GM21737 (cell line): Measurements from ENCODE around the gene IRF5.
"Not testable (repeated sequence)": the region's sequence is repeated elsewhere in the genome, so short reads cannot be mapped to it uniquely, and the experiment has no call there.

Source experiments
- ATAC-seq: cut with Tn5 transposase; IDR thresholded peaks from one replicate; pipeline ENCODE4 v1.9.1; 2021; ENCODE audit warnings: mild to moderate bottlenecking, moderate library complexity; ENCODE audit not compliant: unreplicated experiment

The IRF5 gene

DNA sequence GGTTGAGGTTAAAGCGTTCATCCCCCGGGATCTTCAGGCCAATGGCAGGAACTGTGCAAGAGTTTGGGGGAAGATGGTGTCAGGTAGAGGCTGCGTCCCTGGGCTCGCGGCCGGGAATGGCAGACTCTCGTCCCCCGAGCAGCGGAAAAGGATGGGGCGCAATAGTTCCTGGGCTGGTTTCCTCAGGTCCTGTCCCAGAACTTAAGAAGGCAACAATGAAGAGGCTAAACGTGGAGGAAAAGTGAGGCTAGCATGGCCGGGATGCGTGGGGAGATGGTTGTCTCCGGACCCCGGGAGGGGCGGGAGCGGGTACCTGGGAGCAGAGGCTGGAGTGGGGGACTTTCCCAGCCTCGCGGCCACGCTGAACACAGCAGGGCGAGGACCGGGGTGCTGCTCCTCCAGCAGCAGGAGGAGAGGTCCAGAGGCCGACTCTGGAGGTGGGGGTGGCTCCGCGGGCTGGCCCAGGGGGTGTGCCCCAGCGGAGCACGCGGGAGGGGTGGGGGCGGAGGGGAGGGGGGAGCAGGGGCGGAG lies 882 bp downstream of the IRF5 start:
- peak; percentile 5 for ATAC-seq

DNA sequence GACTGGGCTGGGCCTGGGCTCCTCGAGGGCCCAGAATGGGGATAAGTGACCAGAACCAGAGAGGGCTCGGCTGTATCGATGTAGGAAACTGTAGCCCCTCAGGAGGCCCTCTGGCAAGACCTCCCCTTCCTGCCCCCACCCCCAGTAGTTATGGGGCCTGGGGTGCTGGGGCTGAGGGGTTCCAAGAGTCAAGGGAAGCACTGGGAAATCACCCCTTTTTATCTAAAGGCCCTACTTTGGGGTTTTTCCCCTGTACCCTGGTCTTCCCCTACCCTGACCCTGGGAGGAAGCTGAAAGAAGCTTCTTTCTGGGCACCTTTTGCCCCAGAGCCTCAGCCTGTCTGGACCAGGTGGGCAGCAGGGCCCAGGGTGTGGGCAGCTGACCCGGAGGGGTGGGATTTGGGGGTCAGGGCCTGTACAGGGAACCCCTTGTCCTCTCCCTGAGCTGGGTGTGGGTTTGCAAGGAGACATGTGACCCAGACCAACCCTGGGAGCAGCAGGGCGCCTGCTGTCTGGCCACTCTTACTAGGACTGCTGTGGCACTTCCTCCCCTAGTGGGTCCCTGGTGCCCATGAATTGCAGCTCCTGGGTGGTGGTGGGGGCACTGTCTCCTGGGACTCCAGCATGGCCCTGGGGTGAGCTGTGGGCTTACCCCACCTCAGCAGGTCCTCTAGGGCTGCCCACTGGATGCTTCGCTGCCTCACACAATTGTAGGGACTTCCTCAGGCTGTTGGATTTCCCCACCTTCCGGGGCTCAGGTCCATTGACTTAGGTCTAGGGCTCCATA lies 1.5 kb downstream of the IRF5 start:
- peak; percentile 18 for ATAC-seq

DNA sequence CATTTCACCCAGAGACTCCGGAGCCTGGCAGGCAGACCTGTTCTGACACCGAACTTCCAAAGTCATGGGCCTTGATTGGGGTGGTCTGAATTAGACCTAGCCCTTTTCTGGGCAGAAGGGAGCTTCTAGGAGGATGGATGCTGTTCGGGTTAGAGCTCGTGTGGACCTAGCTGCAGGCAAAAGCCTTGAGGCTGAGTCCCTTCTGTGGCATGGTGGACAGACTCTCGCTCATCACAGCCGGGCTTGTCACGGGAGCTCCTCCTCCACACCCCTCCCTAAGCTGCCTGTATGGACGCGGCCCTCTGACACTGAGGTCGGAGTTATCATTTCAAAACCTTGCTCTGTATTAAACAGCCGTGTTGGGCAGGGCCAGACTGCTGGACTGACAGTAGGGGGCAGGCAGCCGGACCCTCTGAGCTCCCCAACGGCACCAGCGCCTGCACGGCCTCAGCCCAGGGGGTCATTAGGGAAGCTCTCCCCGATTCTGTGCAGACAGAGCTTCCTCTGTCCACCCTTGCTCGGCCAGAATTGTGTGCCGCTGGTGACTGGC lies 2.2 kb downstream of the IRF5 start:
- ATAC-seq, result no peak

DNA sequence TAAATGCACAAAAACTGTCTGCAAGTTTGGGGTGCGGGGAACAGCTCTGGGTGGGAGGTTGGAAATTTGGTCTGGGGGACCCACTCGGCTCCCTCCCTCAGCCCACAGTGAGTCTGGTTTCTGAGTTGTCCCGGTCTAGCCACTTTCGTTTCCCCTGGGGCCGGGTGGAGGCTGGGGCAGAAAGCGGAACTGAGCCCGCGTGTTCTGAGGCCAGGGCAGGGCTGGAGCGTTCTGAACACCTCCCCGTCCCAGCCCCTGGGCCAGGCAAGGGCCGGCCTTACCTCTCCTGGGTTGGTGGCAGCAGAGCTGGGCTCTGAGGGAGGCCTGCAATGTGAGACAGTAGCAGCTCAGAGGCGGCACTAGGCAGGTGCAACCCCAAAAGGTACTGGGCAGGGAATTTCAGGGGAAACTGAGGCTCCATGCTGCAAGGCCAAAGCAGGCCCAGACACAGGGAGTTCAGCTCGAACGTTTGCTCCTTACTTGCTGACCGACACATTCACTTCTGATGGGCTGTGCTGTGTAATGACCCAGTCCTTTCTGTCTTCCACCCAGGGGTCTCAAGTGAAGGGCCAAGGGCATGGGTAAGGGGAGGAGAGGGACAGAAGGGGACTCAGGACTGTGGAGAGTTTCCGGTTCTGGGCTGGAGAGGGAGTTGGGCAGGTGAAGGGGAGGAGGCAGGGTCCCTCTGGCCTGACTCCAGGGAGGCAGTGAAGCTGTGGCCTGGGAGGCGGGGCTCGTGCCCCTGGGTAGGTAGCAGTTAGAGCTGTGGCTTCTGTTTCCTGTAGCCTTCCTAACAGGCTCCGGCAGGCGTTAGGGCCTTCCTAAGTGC lies 3.0 kb downstream of the IRF5 start:
- peak; percentile 49 for ATAC-seq

DNA sequence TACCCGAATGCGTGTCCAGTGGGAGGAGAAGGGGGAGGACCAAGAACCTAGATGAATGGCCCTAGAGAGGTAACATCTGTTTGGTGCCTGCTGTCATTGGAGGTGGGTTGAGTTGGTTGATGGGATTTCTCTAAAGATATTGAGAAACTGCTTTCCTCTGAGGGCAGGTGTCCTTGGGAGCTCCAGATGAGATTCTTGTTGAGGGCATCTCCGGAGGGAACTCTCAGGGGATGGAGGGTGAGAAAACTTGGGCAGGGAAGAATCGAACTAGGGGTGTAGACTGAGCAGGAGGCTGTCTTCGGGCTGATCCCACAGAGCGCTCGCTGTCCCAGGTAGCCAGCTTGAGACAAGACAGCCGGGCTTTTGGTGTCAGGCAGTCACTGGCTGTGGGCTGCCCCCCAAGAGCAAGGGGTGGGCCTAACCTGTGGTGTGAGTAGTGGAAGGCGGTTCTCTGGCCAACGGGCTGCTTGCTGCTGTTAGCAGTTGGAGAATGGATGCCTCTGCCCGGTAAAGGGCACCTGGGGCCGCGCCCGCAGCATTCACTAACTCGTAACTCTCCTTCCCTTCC lies 3.7 kb downstream of the IRF5 start:
- ATAC-seq, result no peak

DNA sequence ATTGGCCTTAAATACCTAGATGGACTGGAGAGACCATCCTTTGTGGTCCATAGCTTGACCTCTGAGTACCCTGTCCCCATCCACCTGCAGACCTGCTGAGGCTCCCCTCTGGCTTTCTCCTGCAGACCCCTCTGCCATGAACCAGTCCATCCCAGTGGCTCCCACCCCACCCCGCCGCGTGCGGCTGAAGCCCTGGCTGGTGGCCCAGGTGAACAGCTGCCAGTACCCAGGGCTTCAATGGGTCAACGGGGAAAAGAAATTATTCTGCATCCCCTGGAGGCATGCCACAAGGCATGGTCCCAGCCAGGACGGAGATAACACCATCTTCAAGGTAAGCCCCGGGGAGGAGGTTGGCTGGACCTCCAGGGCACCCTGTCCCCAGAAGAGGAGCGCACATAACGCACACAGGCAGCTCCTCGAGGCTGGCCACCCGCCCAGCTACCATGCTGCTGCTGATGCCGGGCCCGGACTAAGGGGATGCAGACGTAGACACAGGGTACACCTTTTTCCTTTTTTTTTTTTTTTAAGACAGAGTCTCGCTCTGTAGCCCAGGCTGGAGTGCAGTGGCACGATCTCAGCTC lies 4.3 kb downstream of the IRF5 start:
- ATAC-seq, result no peak

DNA sequence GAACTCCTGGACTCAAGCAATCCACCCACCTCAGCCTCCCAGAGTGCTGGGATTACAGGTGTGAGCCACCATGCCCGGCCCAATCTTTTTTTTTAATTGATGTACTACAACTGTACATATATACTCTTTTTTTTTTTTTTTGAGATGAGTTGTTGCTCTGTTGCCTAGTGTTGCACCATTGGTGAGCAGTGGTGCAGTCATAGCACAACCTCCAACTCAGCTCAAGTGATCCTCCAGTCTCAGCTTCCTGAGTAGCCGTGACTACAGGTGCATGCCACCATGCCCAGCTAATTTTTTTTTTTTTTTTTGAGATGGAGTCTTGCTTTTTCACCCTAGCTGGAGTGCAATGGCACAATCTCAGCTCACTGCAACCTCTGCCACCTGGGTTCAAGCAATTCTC lies 5.5 kb downstream of the IRF5 start:
- ATAC-seq, result not testable (repeated sequence)

DNA sequence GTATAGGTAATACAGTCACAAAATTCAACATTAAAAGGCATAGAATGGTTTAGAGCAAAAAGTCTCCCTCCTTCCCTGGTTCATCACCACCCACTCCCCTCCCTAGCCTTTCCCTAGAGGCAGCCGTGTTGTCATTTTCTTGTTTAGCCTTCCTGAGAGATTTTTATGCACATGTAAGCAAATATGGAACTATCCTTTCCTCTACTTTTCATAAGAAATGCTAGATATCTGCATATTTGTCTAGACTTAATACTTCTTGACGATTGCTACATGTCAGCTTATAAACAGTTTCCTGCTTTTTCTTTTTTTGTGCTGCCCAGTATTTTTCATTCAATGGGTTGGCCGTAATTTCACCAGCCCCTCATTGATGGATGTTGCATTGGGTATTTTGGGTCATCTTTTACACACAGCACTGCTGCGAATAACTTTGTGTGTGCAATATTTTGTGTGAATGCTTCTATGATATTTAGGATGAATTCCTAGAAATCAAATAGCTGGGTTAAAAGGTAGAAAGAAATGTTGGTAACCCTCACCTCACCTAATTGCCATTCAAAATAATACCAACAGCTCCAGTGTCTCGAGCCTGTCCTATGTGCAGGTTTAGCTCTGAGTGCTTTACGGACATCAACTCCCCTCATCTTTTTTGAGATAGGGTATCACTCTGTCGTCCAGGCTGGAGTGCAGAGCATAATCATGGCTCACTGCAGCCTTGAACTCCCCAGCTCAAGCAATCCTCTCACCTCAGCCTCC lies 6.9 kb downstream of the IRF5 start:
- no peak for ATAC-seq

DNA sequence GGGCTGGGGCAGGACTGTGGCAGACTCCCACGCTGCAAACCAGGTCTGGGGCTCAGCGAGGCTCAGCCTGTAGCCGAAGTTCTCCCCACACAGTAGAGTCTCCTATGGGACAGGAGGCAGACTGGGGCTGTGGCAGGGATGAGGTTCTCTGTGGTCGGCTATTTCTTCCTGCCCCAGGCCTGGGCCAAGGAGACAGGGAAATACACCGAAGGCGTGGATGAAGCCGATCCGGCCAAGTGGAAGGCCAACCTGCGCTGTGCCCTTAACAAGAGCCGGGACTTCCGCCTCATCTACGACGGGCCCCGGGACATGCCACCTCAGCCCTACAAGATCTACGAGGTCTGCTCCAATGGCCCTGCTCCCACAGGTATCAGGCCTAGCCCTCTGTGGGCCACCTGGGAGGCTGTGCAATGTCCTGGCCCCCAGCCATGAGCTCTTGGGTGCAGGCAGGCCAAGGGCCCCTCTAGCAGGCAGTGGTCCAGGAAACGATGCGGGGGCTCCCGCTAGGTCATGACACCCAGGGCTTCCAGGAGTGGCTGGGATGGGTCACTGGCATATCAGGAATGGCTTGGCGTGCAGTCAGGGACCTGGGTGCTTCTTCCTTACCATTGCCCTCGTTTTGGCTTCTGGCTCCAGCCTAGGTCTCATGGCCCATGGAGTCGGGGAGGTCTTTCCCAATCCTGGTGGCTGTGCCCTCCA lies 8.1 kb downstream of the IRF5 start:
- no peak for ATAC-seq

DNA sequence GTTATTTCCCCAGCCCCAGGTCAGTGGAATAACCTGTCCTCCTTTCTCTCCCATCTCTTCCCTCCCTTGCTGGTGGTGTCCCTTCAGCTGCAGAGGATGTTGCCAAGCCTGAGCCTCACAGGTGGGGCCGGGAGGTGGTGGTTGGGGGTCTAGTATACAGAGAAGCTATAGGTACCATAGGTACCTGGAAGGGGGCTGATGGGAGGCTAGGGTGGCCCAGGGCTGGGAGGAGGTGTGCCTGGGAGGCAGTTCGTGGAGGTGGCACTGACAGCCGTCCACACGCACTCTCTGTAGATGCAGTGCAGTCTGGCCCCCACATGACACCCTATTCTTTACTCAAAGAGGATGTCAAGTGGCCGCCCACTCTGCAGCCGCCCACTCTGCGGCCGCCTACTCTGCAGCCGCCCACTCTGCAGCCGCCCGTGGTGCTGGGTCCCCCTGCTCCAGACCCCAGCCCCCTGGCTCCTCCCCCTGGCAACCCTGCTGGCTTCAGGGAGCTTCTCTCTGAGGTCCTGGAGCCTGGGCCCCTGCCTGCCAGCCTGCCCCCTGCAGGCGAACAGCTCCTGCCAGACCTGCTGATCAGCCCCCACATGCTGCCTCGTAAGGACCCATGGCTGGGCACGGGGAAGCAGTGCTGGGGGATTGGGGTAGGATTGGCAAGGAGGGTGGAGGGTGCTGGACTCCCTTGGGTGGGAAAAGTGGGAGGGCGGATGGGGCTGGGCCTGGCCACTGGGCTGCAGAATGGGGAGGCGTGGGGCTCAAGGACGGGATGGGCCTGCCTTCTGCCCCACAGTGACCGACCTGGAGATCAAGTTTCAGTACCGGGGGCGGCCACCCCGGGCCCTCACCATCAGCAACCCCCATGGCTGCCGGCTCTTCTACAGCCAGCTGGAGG lies 9.5 kb downstream of the IRF5 start:
- no peak for ATAC-seq

DNA sequence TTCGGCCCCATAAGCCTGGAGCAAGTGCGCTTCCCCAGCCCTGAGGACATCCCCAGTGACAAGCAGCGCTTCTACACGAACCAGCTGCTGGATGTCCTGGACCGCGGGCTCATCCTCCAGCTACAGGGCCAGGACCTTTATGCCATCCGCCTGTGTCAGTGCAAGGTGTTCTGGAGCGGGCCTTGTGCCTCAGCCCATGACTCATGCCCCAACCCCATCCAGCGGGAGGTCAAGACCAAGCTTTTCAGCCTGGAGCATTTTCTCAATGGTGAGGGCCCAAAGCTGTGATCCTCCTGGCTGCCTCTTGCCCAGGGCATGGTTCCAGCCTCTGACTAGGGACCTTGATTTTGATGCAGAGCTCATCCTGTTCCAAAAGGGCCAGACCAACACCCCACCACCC lies 10.1 kb downstream of the IRF5 start:
- no peak for ATAC-seq

DNA sequence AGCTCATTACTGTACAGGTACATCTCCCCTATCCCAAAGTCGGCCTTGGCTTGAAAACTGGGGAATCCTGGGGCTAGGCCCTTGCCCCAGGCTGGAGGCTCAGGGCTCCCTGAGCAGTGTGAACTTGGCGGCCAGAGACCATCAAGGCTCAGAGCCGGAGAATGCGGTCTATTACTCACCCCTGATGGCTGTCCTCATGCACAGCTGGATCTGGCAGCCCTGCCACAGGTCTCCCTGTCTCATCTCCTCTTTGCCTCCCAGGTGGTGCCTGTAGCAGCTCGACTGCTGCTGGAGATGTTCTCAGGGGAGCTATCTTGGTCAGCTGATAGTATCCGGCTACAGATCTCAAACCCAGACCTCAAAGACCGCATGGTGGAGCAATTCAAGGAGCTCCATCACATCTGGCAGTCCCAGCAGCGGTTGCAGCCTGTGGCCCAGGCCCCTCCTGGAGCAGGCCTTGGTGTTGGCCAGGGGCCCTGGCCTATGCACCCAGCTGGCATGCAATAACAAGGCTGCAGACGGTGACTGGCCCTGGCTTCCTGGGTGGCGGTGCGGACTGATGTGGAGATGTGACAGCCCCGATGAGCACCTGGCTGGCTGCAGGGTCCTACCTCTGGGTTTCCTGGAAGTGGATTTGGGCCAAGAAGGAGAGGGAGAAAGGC lies 10.7 kb downstream of the IRF5 start:
- no peak for ATAC-seq

DNA sequence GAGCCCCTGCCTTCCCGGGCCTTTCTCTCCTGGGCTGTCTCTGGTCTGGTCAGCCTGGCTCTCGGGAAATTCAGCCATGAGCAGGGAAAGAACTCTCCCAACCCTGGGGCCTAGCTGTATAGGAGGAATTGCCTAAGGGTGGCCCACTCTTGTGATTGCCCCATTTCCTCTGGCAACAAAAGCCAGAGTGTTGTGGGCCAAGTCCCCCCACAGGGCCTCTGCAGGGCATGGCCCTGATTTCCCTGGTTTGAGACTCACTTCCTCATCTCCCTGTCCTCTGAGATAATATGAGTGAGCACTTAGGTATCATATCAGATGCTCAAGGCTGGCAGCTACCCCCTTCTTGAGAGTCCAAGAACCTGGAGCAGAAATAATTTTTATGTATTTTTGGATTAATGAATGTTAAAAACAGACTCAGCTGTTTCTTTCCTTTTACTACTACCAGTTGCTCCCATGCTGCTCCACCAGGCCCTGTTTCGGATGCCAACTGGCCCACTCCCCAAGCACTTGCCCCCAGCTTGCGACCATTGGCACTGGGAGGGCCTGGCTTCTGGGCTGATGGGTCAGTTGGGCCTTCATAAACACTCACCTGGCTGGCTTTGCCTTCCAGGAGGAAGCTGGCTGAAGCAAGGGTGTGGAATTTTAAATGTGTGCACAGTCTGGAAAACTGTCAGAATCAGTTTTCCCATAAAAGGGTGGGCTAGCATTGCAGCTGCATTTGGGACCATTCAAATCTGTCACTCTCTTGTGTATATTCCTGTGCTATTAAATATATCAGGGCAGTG lies 11.4 kb downstream of the IRF5 start:
- no peak for ATAC-seq

DNA sequence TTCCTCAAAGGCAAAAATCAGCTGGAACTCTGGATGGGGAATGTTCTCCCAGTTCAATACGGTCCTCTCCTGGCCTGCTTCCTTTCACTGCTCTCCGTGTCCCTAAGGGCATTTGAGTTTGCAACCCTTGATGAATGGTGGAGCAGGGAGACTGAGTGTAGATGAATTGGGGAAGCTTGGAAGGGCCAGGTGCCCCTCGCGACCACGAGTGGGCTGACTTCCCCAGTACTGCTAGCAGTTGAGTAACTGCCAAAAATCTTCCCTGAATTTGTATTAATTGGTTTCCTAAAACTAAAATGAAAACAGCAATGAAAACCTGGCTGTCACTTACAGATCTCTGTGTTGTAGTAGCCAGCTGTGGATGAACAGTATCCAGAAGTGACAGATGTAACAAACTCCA lies 13.6 kb downstream of the IRF5 start:
- no peak for ATAC-seq

DNA sequence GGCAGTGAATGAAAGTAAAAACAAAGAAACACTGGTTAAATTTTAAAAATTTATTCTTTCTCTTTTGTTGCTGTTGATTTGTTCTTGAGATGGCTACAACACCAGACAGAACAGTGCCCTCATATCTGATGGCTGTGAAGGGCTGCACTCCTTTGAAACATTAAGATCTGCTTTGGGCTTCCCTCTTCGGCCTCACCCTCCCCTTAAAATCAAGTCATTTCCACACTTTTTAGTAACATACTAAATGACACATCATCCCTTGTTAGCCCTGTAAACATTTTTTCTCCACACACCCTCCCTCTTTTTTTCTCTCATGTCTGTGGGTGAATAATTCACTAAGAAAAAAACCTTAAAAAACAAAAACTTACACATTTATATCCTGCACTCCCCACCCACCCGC lies 16.4 kb downstream of the IRF5 start:
- ATAC-seq, result no peak

DNA sequence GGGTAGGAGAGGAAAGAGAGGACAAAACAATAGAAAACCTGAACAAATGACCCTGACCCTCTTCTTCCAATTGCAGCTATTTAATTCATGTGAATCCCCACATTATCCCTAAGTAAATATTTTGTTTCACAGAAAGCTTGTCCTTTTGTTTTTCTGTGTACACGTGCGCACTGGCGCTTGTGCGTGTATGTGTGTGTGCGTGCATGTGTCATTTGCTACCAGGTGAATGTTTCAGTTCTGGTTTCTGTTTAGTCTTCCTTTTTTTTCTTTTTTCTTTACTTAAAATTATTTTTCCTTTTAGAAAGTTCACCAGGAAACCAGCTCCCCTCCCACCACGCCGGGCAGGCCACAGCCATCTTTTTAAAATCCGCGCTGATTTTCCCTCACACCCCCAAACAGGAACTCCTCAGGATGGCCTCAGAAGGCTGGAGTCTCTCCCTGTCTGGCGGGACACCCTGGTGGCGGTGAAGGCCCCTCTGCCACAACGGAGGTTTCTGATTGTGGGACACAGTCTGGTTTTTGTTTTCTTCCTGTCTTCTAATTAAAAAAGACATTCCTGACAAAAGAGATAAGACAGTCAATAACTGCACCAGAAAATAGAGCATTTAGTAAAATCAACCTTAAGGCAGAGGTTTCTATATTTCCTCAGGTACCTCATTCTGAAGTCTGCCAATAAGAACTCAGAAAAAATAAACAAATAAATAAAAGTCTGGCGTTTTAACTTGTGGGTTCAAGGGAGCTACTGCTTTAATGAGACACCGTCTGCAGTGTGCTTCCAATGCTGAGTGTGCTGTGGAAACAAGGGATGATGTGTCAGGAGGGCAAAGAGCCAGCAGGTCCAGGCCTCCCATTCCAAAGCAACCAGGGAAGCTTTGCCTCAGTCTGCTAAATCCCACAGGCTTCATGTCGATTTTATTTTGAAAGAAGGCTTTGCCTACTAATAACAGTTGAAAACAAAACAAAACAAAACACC lies 17.4 kb downstream of the IRF5 start:
- peak; percentile 68 for ATAC-seq
